Measurements from ENCODE around the gene MAEA.

MAEA gene

GRCh38 chr4:1250527-1250812 lies 39.2 kb upstream of the MAEA start:
- DNase-seq, result no peak

- no peak for DNase-seq
Measured at GRCh38 chr4:1250921-1251772, 38.5 kb upstream of the MAEA start.

GRCh38 chr4:1251773-1252066 lies 38.0 kb upstream of the MAEA start:
- no peak for DNase-seq

GRCh38 chr4:1252928-1253492 lies 36.7 kb upstream of the MAEA start:
- DNase-seq, result no peak

GRCh38 chr4:1253831-1254230 lies 35.9 kb upstream of the MAEA start:
- no peak for DNase-seq

GRCh38 chr4:1255151-1255550 lies 34.5 kb upstream of the MAEA start:
- DNase-seq, result no peak

GRCh38 chr4:1255699-1256098 lies 34.0 kb upstream of the MAEA start:
- no peak for DNase-seq

- no peak for DNase-seq
Measured at GRCh38 chr4:1258457-1258856, 31.2 kb upstream of the MAEA start.

- no peak for DNase-seq
Measured at GRCh38 chr4:1259966-1260365, 29.7 kb upstream of the MAEA start.

GRCh38 chr4:1260418-1261106 lies 29.1 kb upstream of the MAEA start:
- no peak for DNase-seq

GRCh38 chr4:1261107-1261928 lies 28.4 kb upstream of the MAEA start:
- DNase-seq, result no peak

- DNase-seq, result no peak
Measured at GRCh38 chr4:1264942-1265341, 24.7 kb upstream of the MAEA start.

GRCh38 chr4:1265351-1265750 lies 24.3 kb upstream of the MAEA start:
- no peak for DNase-seq

- DNase-seq, result no peak
Measured at GRCh38 chr4:1266881-1267763, 22.6 kb upstream of the MAEA start.

- DNase-seq, result no peak
Measured at GRCh38 chr4:1269209-1269608, 20.5 kb upstream of the MAEA start.

GRCh38 chr4:1271686-1272085 lies 18.0 kb upstream of the MAEA start:
- DNase-seq, result no peak

- no peak for DNase-seq
Measured at GRCh38 chr4:1274871-1275270, 14.8 kb upstream of the MAEA start.

GRCh38 chr4:1276984-1277383 lies 12.7 kb upstream of the MAEA start:
- no peak for DNase-seq

GRCh38 chr4:1277667-1278665 lies 11.7 kb upstream of the MAEA start:
- no peak for DNase-seq

GRCh38 chr4:1279253-1279652 lies 10.4 kb upstream of the MAEA start:
- no peak for DNase-seq

- DNase-seq, result no peak
Measured at GRCh38 chr4:1283711-1284110, 6.0 kb upstream of the MAEA start.

Data from NCI-H446 treated with DMSO at 0.1 percent for 48 hours (cell line).